ENCODE measurements around the gene SERPINB10. TPM values are rescaled to one million over a fixed set of nuclear protein-coding genes. Genes with fewer than 3 reads are reported as not detected.

Gene SERPINB10
- polyA plus RNA-seq, 3 donors = 1.3 to 2.0 (median 1.3) TPM

DNA sequence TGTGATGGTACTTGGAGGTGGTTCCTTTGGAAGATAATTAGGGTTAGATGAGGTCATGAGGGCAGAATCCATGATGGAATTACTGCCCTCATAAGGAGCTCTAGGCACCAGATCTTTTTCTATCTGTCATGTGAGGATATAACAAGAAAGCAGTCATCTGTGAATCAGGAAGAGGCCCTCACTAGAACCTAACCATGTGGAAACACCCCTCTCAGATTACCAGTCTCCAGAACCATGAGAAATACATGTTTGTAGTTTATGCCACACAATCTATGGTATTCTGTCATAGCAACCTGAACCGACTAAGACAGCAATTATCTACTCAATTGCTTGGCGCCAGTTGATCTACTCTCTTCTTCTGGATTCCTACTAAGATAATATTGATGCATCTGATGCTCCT lies 2.4 kb upstream of the SERPINB10 start:
- intact Hi-C loops (cut with micrococcal nuclease) = no loop called here
- Mint-ChIP-seq H3K4me1 (peaks cover 70% of the 10 kb centered on the region), H3K36me3 (peaks cover 31 to 42% of the 10 kb centered on the region in 2 donors), H3K27me3 (ENCODE audit: low read depth in 3 of 3) (peaks cover 0 to 2% (median 0%) of the 10 kb centered on the region in 3 donors), H3K27ac (peak overlapping the region in 4 of 7 donors; percentile 8 to 82 (median 48)), H3K4me3 (no peak overlapping the region), H3K9me3 (peaks cover 0 to 6% (median 3%) of the 10 kb centered on the region in 7 donors)
- TF ChIP-seq, protein P1, sequence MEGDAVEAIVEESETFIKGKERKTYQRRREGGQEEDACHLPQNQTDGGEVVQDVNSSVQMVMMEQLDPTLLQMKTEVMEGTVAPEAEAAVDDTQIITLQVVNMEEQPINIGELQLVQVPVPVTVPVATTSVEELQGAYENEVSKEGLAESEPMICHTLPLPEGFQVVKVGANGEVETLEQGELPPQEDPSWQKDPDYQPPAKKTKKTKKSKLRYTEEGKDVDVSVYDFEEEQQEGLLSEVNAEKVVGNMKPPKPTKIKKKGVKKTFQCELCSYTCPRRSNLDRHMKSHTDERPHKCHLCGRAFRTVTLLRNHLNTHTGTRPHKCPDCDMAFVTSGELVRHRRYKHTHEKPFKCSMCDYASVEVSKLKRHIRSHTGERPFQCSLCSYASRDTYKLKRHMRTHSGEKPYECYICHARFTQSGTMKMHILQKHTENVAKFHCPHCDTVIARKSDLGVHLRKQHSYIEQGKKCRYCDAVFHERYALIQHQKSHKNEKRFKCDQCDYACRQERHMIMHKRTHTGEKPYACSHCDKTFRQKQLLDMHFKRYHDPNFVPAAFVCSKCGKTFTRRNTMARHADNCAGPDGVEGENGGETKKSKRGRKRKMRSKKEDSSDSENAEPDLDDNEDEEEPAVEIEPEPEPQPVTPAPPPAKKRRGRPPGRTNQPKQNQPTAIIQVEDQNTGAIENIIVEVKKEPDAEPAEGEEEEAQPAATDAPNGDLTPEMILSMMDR (IDR thresholded peaks at IDR 0.05) = no peak
- Histone ChIP-seq H2AFZ (ENCODE audit: insufficient read depth, low read depth, low read length, poor library complexity, severe bottlenecking) (no peak overlapping the region), H3K9me3 (replicated peaks in 1 of 2; ENCODE audit: control insufficient read depth in 1 of 2, insufficient read depth in 1 of 2, low read length in 2 of 2) (peaks cover 0 to 2% of the 10 kb centered on the region in 2 donors), H4K20me1 (ENCODE audit: insufficient read depth, low read length) (no peaks in the 10 kb centered on the region), H3K9ac (ENCODE audit: insufficient read depth, low read length, poor library complexity, severe bottlenecking) (no peak overlapping the region), H3K4me3 (replicated peaks in 1 of 3; ENCODE audit: low read depth in 2 of 3, low read length in 3 of 3) (no peak overlapping the region), H3K36me3 (replicated peaks in 1 of 2; ENCODE audit: control insufficient read depth in 1 of 2, insufficient read depth in 2 of 2, low read length in 2 of 2) (peaks cover 22 to 41% of the 10 kb centered on the region in 2 donors), H3K27me3 (ENCODE audit: control insufficient read depth in 2 of 2, insufficient read depth in 2 of 2, low read length in 2 of 2) (no peaks in the 10 kb centered on the region), H3K4me2 (replicated peaks; ENCODE audit: extremely low read depth, low read length, poor library complexity, severe bottlenecking) (no peak overlapping the region), H3K79me2 (ENCODE audit: insufficient read depth, low read length) (peaks cover 60% of the 10 kb centered on the region), H3K27ac (ENCODE audit: low read depth in 1 of 2, low read length in 2 of 2) (peak overlapping the region in 1 of 2 donors; percentile 80), H3K4me1 (ENCODE audit: control insufficient read depth in 1 of 2, insufficient read depth in 2 of 2, low read length in 2 of 2) (peaks cover 36 to 55% of the 10 kb centered on the region in 2 donors)
- no CpG with 5 or more reads among the region's 2 CpGs for WGBS (ENCODE audit: insufficient coverage)
- peak in 1 of 3 donors; percentile 69 for DNase-seq

DNA sequence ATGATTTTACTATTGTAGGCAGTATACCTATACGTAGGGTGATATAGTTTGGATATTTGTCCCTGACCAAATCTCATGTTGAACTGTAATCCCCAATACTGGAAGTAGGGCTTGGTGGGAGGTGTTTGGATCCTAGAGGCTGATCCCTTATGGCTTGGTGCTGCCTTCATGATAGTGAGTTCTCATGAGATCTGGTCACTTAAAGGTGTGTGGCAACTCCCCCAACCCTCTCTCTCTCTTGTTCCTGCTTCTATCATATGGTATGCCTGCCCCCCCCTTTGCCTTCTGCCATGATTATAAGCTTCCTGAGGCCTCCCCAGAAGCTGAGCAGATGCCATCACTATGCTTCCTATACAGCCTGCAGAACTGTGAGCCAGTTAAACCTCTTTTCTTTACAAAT lies 1.7 kb upstream of the SERPINB10 start:
- H3K27me3 ChIP-seq (ENCODE audit: control insufficient read depth in 2 of 2, insufficient read depth in 2 of 2, low read length in 2 of 2) = no peaks in the 10 kb centered on the region
- Mint-ChIP-seq H3K27ac (peak overlapping the region in 4 of 7 donors; percentile 46 to 85 (median 70)), H3K4me1 (peaks cover 70% of the 10 kb centered on the region), H3K9me3 (peaks cover 0 to 6% (median 3%) of the 10 kb centered on the region in 7 donors), H3K36me3 (peaks cover 24 to 35% of the 10 kb centered on the region in 2 donors), H3K4me3 (no peak overlapping the region), H3K27me3 (ENCODE audit: low read depth in 3 of 3) (peaks cover 0 to 2% (median 0%) of the 10 kb centered on the region in 3 donors)
- H3K4me3 ChIP-seq (replicated peaks in 1 of 3; ENCODE audit: low read depth in 2 of 3, low read length in 3 of 3) = no peak overlapping the region
- no peak overlapping the region for H3K9ac ChIP-seq (ENCODE audit: insufficient read depth, low read length, poor library complexity, severe bottlenecking)
- H3K4me2 ChIP-seq (replicated peaks; ENCODE audit: extremely low read depth, low read length, poor library complexity, severe bottlenecking) = no peak overlapping the region
- peaks cover 21 to 34% of the 10 kb centered on the region in 2 donors for H3K36me3 ChIP-seq (replicated peaks in 1 of 2; ENCODE audit: control insufficient read depth in 1 of 2, insufficient read depth in 2 of 2, low read length in 2 of 2)
- TF ChIP-seq, protein P1 (IDR thresholded peaks at IDR 0.05) = no peak
- no CpG with 5 or more reads among the region's 1 CpG for WGBS (ENCODE audit: insufficient coverage)
- no peak overlapping the region for H2AFZ ChIP-seq (ENCODE audit: insufficient read depth, low read depth, low read length, poor library complexity, severe bottlenecking)
- H4K20me1 ChIP-seq (ENCODE audit: insufficient read depth, low read length) = no peaks in the 10 kb centered on the region
- peak overlapping the region in 1 of 2 donors; percentile 80 for H3K27ac ChIP-seq (ENCODE audit: low read depth in 1 of 2, low read length in 2 of 2)
- peaks cover 0 to 2% of the 10 kb centered on the region in 2 donors for H3K9me3 ChIP-seq (replicated peaks in 1 of 2; ENCODE audit: control insufficient read depth in 1 of 2, insufficient read depth in 1 of 2, low read length in 2 of 2)
- H3K79me2 ChIP-seq (ENCODE audit: insufficient read depth, low read length) = peaks cover 60% of the 10 kb centered on the region
- intact Hi-C loops (cut with micrococcal nuclease) = no loop called here
- peaks cover 36 to 57% of the 10 kb centered on the region in 2 donors for H3K4me1 ChIP-seq (ENCODE audit: control insufficient read depth in 1 of 2, insufficient read depth in 2 of 2, low read length in 2 of 2)
- peak in 1 of 3 donors; percentile 65 for DNase-seq
